Adrenal gland (tissue), 5 donors: ENCODE data around the gene MYCL.

Experiments
- POLR2A ChIP-seq, 2 donors: fragments of 450-650 bp; IDR thresholded peaks; one replicate each; pipeline ENCODE4 v1.6.1; 2017; ENCODE audit warnings: antibody characterized with exemption in 2 of 2, mild to moderate bottlenecking in 2 of 2, moderate library complexity in 1 of 2
- TF ChIP-seq, protein P1 (sequence below), 6 experiments: fragments of 450-650 bp in 4 of 6; fragments of 200-600 bp in 2 of 6; sonication (generic) in 1 of 6; IDR thresholded peaks; 1 replicate in 5 of 6; 2 replicates in 1 of 6; pipeline versions ENCODE4 v1.5.1 to v1.8.0; 2016 to 2021; ENCODE audit warnings: antibody characterized with exemption in 6 of 6, mild to moderate bottlenecking in 2 of 6, moderate library complexity in 1 of 6
- donor health status: DM: no; HTN: no; CAD: no.

DNA sequence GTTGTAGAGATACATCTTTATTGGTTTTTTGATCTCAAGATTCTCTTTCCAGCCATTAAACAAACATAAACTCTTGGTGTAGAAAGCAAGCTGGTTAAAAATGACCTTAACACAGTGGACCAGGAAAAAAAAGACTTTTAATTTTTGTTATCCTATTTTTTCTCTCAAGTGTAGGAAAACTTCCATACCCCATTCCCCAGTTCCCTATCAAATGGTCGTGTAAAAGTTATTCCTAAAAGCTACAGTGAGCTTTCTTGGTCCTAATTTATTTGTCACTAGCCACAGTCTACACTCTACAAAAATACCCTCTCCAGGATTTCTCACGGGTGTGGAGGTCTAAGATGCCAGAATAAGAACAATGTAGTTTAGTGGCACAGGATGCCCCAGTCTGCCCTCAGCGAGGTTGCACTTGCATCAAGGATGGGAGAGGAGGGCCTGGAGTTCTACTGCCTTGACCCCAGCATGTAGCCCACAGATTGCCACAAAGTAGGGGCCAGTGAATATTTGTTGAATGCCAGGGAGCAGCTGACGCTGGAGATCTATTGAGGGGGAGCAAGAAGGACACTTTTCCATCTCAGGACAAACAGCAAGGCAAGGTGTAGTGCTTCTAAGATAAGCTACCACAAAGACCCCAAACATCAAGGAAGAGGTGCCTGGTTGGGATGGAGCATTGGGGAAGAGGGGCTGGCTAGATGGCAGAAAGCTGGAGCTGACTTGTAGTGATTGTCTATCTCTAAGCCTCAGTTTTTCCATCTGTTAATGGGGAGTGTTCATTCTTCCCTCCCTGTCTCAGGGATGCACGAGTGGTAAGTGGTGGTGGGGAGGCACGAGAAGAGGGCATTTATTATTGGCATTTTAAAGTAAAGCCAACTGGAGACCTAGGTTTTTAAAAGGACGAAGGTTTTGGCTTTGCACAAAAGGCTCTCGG lies 1.8 kb downstream of the MYCL start:
- no peak for TF ChIP-seq POLR2A (IDR thresholded peaks at IDR 0.05)
- TF ChIP-seq, protein P1, sequence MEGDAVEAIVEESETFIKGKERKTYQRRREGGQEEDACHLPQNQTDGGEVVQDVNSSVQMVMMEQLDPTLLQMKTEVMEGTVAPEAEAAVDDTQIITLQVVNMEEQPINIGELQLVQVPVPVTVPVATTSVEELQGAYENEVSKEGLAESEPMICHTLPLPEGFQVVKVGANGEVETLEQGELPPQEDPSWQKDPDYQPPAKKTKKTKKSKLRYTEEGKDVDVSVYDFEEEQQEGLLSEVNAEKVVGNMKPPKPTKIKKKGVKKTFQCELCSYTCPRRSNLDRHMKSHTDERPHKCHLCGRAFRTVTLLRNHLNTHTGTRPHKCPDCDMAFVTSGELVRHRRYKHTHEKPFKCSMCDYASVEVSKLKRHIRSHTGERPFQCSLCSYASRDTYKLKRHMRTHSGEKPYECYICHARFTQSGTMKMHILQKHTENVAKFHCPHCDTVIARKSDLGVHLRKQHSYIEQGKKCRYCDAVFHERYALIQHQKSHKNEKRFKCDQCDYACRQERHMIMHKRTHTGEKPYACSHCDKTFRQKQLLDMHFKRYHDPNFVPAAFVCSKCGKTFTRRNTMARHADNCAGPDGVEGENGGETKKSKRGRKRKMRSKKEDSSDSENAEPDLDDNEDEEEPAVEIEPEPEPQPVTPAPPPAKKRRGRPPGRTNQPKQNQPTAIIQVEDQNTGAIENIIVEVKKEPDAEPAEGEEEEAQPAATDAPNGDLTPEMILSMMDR (IDR thresholded peaks at IDR 0.05) = no peak
